CD4-positive, alpha-beta T cell treated with Interleukin-17A for 1 hour (primary cell): ENCODE data around the gene CCL27.
"Not testable (repeated sequence)": the region's sequence is repeated elsewhere in the genome, so short reads cannot be mapped to it uniquely, and the experiment has no call there.

ENCODE experiments used
- DNase-seq: peaks from one replicate; pipeline ENCODE4 v3.0.0-alpha.2; 2020

Gene CCL27

GRCh38 chr9:34648673-34649072 lies 13.8 kb downstream of the CCL27 start:
- DNase-seq = no peak

- DNase-seq = peak; percentile 24
Measured at GRCh38 chr9:34647651-34648050, 14.8 kb downstream of the CCL27 start.

GRCh38 chr9:34647084-34647403 lies 15.4 kb downstream of the CCL27 start:
- no peak for DNase-seq

GRCh38 chr9:34646211-34647083 lies 16.0 kb downstream of the CCL27 start, which contains the start of gene GALT:
Gene GALT, plus strand, starts transcription at chr9:34646675. Its CDS starts 30 bp downstream, at chr9:34646705.
- DNase-seq = peak; percentile 97

GRCh38 chr9:34644766-34645314 lies 17.6 kb downstream of the CCL27 start:
- no peak for DNase-seq

- DNase-seq = no peak
Measured at GRCh38 chr9:34642679-34643078, 19.8 kb downstream of the CCL27 start.

GRCh38 chr9:34639322-34639721 lies 23.1 kb downstream of the CCL27 start:
- DNase-seq = not testable (repeated sequence)

- no peak for DNase-seq
Measured at GRCh38 chr9:34638138-34638445, 24.4 kb downstream of the CCL27 start.

GRCh38 chr9:34637356-34638137 lies 24.9 kb downstream of the CCL27 start, which contains the start of gene SIGMAR1:
Gene SIGMAR1, minus strand, starts transcription at chr9:34637787. Its CDS starts 90 bp downstream, at chr9:34637697.
- DNase-seq = peak; percentile 96

GRCh38 chr9:34636791-34637355 lies 25.6 kb downstream of the CCL27 start:
- DNase-seq = peak; percentile 11

- DNase-seq = no peak
Measured at GRCh38 chr9:34635556-34635955, 26.9 kb downstream of the CCL27 start.

GRCh38 chr9:34634551-34635248 lies 27.8 kb downstream of the CCL27 start:
- no peak for DNase-seq

GRCh38 chr9:34633851-34634550 lies 28.5 kb downstream of the CCL27 start:
- DNase-seq = peak; percentile 84

GRCh38 chr9:34633166-34633565 lies 29.3 kb downstream of the CCL27 start:
- DNase-seq = no peak

GRCh38 chr9:34630402-34631154 lies 31.9 kb downstream of the CCL27 start:
- DNase-seq = no peak

- no peak for DNase-seq
Measured at GRCh38 chr9:34629491-34629808, 33.0 kb downstream of the CCL27 start.

GRCh38 chr9:34628656-34629490 lies 33.6 kb downstream of the CCL27 start, which contains the start of gene ARID3C:
Gene ARID3C, minus strand, starts transcription at chr9:34629066. Its CDS starts 1,052 bp downstream, at chr9:34628014.
- DNase-seq = peak; percentile 42

GRCh38 chr9:34627716-34628655 lies 34.5 kb downstream of the CCL27 start:
- DNase-seq = no peak

- no peak for DNase-seq
Measured at GRCh38 chr9:34625186-34625486, 37.3 kb downstream of the CCL27 start.
